COLO829 (cell line): ENCODE measurements around the gene AQP7.
"Not testable (repeated sequence)": the region's sequence is repeated elsewhere in the genome, so short reads cannot be mapped to it uniquely, and the experiment has no call there.

Experiments used
- DNase-seq: peaks from one replicate; pipeline ENCODE4 v3.0.0; 2012; ENCODE audit warnings: low spot score

AQP7 gene

GRCh38 chr9:33402371-33402770 is at the start of gene AQP7:
TSS of gene AQP7 (minus strand) at chr9:33402568. CDS start at chr9:33401262, 1,306 bp downstream.
- DNase-seq, result not testable (repeated sequence)

- no peak for DNase-seq
These were observed 48.3 kb upstream of the AQP7 start for GRCh38 chr9:33450621-33451146.

- no peak for DNase-seq
These were observed 47.3 kb upstream of the AQP7 start for GRCh38 chr9:33449715-33450114.

GRCh38 chr9:33447799-33448553 is 45.6 kb upstream of the AQP7 start:
- no peak for DNase-seq

DNA sequence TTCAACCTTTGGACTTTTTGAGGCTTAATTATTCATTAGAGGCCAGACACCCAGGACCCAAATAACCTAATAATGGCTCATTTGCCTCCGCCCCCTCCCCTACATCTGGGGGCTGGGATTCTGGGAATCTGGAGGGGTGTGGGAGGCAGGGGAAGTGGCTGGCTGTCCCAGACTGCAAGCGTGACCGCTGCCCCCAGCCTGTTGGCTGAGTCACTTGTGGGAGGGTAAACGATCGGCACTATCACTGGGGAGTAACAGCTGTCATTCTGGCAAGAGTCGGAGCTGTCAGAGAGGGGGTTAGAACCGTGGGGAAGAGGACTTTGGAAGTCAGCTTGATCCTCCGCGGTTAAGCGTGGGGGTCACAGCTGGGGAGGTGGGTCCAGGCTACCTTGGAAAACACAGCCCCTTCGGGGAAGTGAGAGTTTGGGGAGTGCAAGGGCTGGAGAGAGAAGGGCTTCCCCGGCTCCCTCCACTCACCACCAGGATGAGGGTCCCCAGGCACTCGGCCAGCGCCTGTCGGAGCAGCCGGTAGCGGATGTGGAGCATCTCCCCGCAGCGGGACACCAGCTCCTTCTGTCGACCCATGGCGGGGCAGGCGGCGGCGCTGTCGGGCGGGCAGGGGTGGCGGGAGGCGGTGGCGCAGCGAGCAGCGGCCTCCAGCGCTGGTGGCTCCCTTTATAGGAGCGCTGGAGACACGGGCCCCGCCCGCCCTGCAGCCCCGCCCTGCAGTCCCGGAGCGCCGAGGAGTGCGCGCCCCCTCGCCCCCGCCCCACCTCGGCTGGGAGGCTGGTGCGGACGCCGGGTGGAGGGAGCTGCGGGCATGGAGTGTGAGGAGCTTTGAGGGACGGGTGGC is 44.8 kb upstream of the AQP7 start, which contains the start of gene AQP3:
Gene AQP3 (minus strand): TSS at position 648 of the 853 bp plus-strand sequence. CDS start 63 bp downstream, at position 585.
- peak; percentile 59 for DNase-seq

GRCh38 chr9:33446240-33446945 is 44.0 kb upstream of the AQP7 start:
- DNase-seq, result no peak

GRCh38 chr9:33445389-33446239 is 43.2 kb upstream of the AQP7 start:
- DNase-seq, result no peak

- no peak for DNase-seq
These were observed 41.2 kb upstream of the AQP7 start for GRCh38 chr9:33443464-33444154.

- DNase-seq, result no peak
These were observed 40.7 kb upstream of the AQP7 start for GRCh38 chr9:33443047-33443446.

DNA sequence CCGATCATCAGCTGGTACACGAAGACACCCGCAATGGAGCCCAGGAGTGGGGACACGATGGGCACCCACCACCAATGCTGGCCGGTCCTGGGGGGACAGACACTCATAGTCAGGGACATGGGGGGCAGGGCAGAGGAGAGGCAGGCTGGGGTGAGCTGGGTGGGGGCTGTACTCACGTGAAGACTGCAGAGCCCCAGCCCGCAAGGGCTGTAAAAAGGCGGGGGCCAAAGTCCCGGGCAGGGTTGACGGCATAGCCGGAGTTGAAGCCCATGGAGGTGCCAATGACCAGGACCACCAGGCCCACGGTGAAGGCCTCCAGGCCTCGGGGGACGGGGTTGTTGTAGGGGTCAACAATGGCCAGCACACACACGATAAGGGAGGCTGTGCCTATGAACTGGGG is 39.8 kb upstream of the AQP7 start:
- no peak for DNase-seq

- no peak for DNase-seq
These were observed 38.2 kb upstream of the AQP7 start for GRCh38 chr9:33440609-33441008.

- no peak for DNase-seq
These were observed 37.8 kb upstream of the AQP7 start for GRCh38 chr9:33440204-33440603.

GRCh38 chr9:33439731-33440130 is 37.4 kb upstream of the AQP7 start:
- no peak for DNase-seq

GRCh38 chr9:33438926-33439680 is 36.7 kb upstream of the AQP7 start:
- DNase-seq, result no peak

DNA sequence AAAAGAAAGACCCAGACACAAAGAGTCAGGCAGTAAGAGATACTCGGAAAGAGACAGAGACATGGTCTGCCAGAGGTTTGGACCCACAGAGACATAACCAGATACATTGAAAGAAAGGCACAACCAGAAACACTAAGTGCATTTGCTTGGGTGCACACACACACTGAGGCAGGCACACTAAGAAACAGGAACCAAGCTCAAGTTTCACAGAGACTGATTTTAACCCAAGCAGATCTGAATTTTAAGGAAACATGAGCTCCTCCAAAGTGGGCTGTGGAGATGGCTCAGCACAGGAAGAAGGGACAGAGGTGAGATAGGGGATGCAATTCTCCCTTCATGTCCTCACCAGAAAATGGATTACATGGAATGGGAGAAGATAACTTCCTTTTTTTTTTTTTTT is 35.5 kb upstream of the AQP7 start:
- no peak for DNase-seq

GRCh38 chr9:33437205-33437604 is 34.8 kb upstream of the AQP7 start:
- no peak for DNase-seq

DNA sequence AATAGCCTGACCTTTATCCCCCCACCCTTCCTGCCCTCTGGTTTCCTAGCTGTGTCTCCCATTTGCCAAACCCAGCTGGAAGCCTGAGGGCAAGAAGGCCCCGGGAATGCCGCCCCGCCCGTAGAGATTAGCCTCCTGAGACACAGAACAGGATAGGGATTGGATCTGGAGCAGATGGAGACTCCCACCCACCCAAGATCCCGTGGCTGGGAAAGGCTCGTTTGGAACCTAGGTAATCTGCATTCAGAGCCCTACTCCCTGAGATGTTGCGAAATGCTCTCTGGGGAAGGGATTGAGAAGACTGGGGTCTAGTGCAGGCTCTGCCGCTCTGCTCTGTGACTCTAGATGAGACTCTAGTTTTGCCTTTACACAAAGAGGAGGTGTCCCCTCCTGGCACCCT is 34.1 kb upstream of the AQP7 start:
- no peak for DNase-seq

DNA sequence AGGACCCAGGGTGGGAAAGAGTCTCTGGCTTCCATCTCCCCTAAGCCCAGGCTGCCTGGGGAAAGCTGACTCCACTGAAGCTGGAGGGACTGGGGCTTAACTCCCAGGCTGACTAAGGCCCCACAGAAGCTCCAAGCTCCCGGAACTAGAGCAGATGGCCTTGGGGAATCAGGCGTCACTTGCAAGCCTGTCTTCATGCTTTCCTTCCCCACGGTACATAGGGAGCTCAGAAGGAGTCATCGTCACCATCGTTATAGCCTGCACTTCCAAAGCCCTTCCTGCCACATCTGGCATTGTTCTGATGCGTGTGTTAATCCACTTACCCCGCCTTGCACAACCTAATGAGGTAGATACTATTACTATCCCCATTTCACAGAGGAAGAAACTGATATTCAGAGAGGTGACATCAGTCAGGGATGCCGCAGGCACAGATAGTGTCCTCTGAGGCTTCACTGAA is 33.5 kb upstream of the AQP7 start:
- no peak for DNase-seq

DNA sequence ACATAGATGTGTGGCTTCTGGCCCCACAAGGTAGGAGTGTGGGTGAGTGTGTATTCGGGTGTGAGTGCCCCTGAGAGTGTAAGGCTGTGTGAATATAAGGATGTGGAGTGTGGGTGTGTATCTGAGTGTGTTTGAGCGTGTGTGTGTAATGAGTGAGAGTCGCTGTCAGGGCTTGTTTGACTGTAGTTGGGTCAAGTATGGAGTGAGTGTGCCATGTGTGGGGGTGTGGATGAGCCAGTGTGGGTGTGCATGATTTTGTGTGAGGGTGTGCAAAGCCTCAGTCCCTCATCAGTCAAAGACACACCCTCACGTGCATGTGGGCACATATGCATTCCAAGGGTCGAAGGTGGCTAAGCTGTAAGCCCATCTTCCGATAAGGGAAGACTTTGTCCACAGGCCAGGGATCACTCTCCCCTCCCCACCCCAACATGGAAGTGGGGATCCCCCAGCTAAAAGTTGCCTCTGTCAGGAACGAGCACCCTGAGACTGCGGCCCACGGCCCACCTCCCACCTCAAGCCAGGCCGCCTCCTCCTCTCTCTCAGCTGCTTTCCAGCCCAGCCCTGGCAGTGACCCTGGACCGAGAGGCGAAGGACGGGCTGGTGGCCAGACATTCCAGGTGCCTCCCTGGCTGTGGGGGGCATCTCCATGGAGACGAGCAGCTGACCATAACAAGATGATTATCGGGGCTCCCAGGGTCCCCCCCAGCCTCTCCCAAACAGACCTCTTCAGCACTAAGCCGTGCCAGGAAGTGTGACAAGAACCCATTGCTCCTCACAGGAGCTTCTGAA is 32.1 kb upstream of the AQP7 start:
- no peak for DNase-seq
